Measurements from ENCODE around the gene RGS13.

RGS13 gene

DNA sequence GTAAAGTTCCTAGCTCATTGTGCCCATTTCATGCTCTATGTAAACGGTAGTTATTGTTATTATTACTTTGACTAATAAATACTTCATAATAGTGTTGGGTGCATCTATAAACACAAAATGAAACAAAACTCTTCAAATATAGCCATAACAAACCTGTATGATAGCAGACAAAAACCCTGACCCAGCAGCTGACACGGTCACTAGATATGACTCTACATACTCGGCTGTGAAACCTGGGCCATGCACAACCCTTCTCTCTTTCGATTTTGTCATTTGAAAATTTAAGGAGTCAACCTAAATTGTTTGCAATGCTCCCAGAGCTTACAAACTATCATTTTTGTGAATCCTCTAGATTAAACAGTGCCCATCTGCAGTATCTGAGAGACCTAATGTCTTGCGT lies 8.0 kb upstream of the RGS13 start:
- no peak for DNase-seq

DNA sequence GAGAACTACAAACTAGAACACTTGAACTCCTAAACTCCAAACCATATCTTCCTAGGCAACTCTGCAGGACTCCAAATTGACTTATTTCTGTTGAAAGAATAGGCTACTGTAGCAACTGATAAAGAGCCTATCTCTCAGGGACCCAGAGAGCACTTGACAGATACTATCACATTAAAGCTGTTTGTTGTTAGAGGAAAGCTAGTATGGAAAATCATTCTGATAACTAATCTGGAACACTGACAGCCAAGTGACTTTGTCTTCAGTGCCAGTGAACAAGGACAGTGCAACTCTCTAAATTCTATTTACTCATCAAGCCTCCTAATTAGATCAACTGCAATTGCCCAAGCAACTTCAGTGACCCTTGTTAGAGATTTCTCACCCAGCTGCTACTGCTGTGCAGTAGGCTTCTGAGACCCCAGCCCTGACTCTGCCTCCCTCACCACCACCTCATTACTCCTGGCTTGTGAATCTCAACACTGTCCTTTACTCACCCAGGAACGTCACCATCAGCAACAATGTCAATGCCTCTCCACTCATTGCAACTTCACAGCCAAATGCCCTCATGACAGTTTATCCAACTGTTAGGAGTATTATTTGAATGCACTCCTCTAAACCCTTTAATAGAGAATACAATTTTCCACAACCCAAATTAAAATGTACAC lies 7.4 kb upstream of the RGS13 start:
- no peak for DNase-seq

GRCh38 chr1:192629612-192630011 lies 6.3 kb upstream of the RGS13 start:
- no peak for DNase-seq

- DNase-seq = no peak
Observed at GRCh38 chr1:192630521-192631287, 5.2 kb upstream of the RGS13 start.

DNA sequence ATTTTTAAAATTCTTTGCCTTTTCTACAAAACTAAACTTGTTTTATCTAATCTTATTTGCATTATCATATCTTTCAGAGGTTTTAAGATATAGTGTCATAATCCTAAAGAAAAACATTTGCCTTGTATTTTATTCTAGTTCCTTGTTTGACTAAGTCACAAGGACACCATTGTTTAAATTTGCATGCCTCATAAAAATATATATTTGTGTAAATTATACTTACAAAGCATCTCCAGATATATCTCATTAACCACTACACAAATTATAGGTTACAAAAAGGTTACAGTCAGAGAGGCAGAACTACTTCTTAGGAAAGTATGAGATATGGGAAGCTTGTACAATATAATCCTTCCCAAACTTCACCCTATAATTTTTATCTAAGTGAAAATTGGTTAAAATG lies 4.2 kb upstream of the RGS13 start:
- no peak for DNase-seq

DNA sequence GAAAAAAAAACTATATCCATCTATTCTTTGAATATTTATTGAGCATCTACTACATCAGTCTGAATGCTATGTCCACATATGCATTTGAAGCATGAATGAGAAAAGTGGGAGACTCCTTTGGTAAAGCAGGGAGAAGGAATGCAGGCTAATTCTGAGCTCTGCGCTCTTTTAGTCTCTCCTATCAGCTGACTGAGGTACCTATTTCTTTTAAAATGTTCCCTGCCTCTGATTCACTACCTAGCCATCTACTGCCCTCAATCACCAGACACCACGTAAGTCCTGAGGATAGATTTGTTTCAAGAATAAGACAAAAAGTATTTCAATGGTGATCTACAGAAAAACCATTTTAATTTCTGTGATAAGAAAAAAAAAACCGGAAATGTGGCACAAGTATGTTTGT lies 3.8 kb upstream of the RGS13 start:
- no peak for DNase-seq

DNA sequence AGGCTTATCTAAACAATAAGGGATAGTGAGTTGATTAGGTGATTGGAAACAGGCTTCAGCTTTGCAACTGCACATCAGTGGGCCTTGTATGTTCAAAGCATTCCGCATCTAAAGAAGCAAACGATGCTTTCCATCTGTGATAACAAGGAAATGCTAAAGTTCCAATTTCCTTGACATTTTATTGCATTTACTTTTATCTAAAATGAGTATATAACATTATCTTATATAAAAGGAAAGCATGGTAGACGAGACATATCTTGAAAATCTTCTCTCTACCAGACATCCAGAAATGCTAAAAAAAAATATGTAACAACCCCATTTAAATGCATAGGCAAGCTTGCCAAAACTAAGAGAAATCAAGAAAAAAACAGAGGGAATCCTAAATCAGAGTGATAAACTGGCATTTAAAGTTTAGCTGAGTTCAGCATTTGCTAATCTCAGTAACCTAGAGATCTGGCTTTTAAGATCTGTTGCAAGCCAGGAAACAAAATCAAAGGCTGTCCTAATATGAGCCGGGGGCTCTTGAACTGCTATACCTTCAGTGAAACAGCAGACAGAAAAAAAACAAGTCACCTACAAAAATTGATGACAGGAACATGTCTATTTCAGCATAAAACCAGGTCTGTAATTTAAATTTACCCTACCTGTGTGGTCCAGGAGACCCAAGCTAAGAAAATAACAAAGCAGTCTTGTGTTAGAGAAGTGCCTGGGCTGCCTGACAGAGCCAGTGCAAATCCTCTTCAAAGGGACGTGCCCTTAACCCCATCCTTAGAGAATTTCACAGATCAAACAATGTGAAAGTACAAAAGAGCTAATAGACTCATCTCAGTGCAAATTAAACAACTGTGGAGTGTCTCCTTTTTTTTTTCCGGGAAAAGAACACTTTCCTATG lies 3.1 kb upstream of the RGS13 start:
- DNase-seq = no peak

DNA sequence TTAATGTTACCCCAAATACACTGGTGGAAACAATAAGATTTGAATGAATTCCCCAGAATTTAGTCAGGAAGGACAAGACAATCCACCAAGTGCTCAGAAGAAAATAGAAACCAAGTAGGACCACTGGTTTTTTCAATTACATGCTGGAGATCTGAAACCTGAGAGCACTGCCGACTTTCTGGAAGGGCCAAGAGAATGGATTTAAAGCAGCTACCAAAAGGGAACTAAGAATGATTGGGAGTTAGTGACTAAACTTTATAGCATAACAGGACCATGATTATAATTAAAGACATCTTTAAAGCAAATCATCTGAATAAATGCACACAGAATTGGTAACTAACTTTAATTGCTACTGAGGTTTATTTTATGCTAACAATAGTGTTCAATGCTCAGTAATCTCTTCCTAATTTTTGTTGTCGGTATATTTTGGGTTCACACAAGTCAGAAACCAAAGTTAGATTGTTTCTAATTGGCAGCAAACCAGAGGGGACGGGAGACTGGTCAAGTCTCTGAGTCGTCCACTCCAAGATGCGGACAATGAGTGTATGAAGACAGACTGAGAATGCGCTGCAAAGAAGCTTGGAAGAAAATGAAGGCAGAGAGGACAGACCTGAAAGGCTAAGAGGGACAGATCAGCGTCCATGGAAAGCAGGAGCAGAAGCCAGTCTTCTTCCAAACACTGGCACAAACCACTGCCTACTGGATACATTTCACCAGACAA lies 2.3 kb upstream of the RGS13 start:
- DNase-seq = no peak

- no peak for DNase-seq
Observed at GRCh38 chr1:192635041-192635440, 906 bp upstream of the RGS13 start.

GRCh38 chr1:192639607-192640368 lies 3.8 kb downstream of the RGS13 start:
- DNase-seq = no peak

DNA sequence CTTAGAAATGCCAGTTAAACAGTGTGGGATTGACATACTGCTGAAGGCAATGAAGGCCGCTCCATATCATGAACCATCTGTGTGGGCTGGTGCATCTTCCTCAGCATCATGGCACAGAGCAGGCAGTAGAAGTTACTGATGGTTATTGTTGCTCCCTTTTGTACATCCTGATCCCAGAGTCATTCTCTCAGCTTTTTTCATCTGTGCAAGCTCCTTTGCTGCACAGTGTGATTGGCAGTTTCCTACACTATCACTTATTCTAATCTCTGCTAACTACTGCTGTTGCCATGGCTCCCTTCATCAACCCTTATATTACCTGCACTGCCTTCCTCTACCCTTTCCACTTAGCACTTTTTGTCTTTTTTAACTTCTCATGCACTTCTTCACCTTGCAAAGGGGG lies 16.2 kb downstream of the RGS13 start:
- DNase-seq = no peak

GRCh38 chr1:192654120-192654519 lies 18.2 kb downstream of the RGS13 start:
- no peak for DNase-seq

DNA sequence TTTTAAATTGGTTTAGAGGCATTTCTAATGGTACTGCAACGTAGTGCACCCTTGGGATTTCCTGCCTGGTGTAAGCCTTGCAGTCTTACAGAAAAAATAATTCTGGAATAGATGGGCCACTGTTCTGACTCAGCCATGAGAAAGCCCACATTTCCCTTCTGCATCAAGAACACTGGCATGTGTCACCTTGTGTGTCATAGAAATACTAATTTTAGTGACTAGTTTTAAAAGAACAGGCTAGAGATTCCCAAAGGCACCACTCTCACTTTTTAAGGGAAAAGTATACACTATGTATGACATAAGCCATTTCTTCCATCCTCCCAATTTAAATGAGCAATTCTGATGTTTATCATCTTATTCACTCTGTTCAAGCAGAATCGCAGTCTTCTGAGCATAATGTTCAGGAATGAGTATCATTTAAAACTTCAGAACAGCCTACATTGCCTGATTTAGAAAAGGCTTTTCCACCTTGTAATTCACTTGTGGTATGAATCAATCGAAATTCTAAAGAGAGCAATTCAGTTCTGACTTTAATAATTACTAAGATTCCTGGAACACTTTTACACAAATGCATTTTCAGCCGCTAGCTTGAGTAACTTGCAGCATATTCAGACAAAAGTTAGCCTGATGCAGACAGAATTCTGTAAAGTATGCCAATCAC lies 18.8 kb downstream of the RGS13 start:
- DNase-seq = no peak

DNA sequence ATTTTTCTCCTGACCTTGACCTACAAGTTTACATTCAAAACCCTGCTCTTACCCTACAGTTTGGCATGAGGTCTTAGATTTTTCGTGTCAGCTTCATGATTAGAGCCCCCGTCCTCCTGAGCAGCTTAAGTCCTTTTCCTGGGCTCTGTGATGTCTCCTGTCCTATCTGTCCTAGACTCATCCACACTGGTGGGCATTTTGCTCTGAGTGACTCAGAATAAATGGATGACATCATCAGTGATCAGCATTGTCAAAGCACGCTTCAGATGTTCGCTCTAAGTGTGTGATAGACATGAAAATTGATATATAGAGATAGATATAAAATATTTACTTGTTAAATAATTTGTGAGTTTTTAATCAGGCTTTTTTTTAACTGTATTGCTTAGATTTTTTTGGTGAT lies 21.8 kb downstream of the RGS13 start:
- no peak for DNase-seq

GRCh38 chr1:192658255-192658654 lies 22.3 kb downstream of the RGS13 start:
- DNase-seq = no peak

DNA sequence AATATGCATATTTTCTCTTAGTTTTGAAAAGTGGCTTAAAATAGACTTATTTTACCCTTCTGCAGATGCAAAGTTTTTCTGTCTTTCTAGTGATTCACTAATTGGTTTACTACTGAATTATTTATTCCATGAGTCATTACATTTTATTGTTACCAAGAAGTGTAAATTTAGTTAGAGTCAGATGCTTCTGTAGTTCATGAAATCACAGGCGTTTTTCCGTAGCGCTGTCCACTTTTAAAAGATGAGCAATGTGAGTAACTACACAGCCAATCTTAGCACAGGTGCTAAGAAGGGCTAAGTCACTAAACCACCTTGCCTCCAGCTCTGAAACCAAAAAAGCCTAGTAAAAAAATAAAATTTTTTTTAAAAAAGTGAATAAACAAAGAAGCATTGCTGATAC lies 24.7 kb downstream of the RGS13 start:
- DNase-seq = no peak

DNA sequence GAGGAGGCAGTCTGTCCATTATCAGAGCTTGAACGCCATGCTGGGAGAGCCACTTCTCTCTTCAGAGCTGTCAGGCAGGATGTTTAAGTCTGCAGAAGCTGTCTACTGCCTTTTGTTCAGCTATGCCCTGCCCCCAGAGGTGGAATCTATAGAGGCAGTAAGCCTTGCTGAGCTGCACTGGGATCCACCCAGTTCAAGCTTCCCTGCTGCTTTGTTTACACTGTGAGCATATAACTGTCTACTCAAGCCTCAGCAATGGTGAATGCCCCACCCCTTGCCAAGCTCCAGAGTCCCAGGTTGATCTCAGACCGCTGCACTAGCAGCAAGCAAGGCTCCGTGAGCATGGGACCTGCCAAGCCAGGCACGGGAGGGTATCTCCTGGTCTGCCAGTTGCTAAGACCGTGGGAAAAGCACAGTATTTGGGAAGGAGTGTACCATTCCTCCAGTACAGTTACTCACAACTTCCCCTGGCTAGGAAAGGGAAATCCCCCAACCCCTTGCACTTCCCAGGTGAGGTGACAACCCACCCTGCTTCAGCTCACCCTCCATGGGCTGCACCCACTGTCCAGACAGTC lies 32.5 kb downstream of the RGS13 start:
- DNase-seq = peak; percentile 59

- DNase-seq = no peak
Observed at GRCh38 chr1:192669174-192669573, 33.2 kb downstream of the RGS13 start.

GRCh38 chr1:192675716-192676115 lies 39.8 kb downstream of the RGS13 start:
- DNase-seq = no peak

DNA sequence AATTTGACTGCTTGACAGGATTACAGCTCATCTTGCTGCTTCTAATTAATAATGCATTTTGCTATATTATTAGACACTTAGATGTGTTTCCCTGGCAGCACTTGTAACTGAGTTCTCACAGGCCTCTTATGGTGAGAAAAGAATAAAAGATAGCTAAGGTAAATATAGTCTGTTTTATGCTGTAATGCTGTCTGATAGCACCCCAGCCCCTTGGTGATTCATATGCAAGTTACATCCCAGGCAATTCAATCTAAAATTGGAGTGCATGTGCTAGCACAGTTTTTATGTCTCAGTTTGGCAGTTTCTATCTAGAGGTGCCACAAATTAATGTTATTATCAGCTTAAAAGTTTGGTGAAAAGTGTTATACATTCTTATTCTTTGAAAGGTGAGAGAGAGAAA lies 42.2 kb downstream of the RGS13 start:
- DNase-seq = no peak

GRCh38 chr1:192682335-192682734 lies 46.4 kb downstream of the RGS13 start:
- DNase-seq = no peak

Measured in NCI-H2227 treated with DMSO at 0.1 percent for 48 hours (cell line).